Activated CD8-positive, alpha-beta memory T cell treated with anti-CD3 and anti-CD28 coated beads for 24 hours (primary cell): Measurements from ENCODE around the gene RNFT1.
"Not testable (repeated sequence)": the region's sequence is repeated elsewhere in the genome, so short reads cannot be mapped to it uniquely, and the experiment has no call there.

ENCODE experiments used
- DNase-seq: peaks from one replicate; pipeline ENCODE4 v3.0.0-alpha.2; 2020

Gene RNFT1

DNA sequence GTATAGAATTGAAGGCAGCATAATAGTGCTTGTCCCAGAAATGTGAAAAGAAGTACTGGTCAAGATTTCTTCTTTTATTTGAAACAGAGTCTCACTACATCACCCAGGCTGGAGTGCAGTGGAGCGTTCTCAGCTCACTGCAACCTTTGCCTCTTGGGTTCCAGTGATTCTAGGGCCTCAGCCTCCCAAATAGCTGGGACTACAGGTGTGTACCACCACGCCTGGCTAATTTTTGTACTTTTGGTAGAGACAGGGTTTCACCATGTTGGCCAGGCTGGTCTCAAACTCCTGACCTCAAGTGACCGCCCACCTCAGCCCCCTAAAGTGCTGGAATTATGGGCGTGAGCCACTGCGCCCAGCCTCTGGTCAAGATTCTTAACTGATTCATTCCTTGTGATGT, 43.9 kb downstream of the RNFT1 start:
- not testable (repeated sequence) for DNase-seq

DNA sequence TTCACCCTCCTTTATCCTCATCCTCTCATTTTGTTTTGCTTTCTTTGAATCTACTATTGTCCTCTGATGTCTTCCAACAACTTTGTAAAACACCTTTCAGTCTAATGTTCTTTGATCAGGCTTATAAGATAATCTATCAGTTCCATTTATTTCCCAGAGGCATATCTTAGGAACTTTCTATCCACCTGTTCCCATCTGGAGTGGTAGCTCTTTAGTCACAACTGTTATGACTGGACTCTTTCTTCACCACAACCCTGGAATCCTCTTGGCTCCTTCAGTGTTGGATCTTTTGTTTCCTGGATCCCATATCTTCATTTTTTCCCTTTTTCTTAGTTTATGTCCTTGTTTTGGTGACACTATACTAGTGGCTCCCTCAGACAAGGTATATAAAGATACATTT, 48.1 kb downstream of the RNFT1 start:
- DNase-seq, result no peak

DNA sequence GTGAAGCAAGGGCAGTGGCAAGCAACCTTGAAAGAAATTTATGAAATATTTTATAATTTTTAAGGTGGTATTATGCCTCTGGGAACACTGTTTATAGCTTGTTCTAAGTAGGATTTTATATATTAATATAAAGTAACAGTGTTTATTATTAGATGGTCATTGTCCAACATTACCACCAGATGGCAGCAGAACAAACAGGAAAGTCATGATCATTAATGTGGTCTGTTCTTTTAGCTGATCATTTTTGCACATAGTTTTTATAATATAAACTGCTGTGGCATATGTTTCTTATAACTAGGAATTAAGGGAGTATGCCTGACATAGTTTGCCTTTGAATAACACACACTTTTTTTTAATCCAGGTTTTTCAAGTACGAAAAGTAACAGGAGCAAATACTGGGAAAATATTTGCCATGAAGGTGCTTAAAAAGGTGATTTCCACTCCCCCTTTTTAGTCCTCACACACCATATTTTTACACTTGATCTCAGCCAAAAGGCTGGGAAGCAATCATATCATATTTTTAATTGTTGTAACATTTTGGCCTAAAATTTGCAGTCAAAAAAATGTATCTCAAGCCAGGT, 50.2 kb downstream of the RNFT1 start:
- no peak for DNase-seq

- DNase-seq, result no peak
Measured at GRCh38 chr17:59907467-59907866, 57.1 kb downstream of the RNFT1 start.

DNA sequence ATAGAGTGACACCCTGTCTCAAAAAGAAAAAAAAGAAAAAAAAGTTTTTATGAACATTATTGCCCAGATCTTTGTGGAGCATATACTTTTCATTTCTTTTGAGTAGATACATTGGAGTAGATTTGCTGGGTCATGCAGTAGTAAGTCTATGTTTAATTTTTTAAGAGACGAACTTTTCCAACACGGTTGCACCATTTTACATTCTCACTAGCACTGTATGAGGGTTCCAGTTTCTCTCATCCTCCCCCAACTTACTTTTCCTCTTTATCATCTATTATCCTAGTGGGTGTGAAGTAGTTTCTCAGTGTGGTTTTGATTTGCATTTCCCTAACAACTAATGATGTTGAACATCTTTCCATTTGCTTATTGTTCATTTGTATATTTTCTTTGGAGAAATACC, 61.1 kb downstream of the RNFT1 start:
- DNase-seq, result no peak
